CD4-positive, alpha-beta T cell (primary cell): ENCODE data around the gene LCN1. TPM values are rescaled to one million over a fixed set of nuclear protein-coding genes. Genes with fewer than 3 reads are reported as not detected.

Experiments used
- ATAC-seq: fragments of 200-7000 bp; cut with Tn5 transposase; one replicate; pipeline ENCODE4 v1.10.0; 2022; ENCODE audit warnings: mild to moderate bottlenecking; ENCODE audit not compliant: poor library complexity
- CTCF ChIA-PET: fragments of 350-600 bp; sonication (Branson Sonifier 250); formaldehyde crosslinking; loops from one replicate; lab custom pipeline; 2021; ENCODE audit warnings: antibody characterized with exemption, inconsistent platforms; lab: Charles Lee
- POLR2A ChIA-PET: fragments of 350-600 bp; sonication (Branson Sonifier 250); formaldehyde crosslinking; loops from one replicate; lab custom pipeline; 2021; ENCODE audit warnings: antibody characterized with exemption, inconsistent platforms; lab: Charles Lee
- DNase-seq, 14 experiments: peaks; one replicate each; pipeline ENCODE4 v3.0.0-alpha.2; 2013 to 2020; ENCODE audit warnings: mixed read lengths in 2 of 14
- H3K27ac ChIP-seq, 2 donors: one replicate each; pipeline versions ENCODE4 v1.5.1 to v1.7.0; 2013; ENCODE audit warnings: low read length in 2 of 2, low read depth in 1 of 2, mild to moderate bottlenecking in 1 of 2
- H3K27me3 ChIP-seq, 2 experiments: 1 replicate in 1 of 2; 2 replicates in 1 of 2; pipeline versions ENCODE4 v1.6.1 to v1.7.0; 2013; ENCODE audit warnings: low read length in 2 of 2, control low read depth in 1 of 2, mild to moderate bottlenecking in 1 of 2, moderate library complexity in 1 of 2; ENCODE audit not compliant: insufficient read depth in 2 of 2, control insufficient read depth in 1 of 2
- H3K36me3 ChIP-seq: one replicate; pipeline ENCODE4 v1.6.1; 2013; ENCODE audit warnings: low read length, control low read depth; ENCODE audit not compliant: insufficient read depth
- H3K4me1 ChIP-seq: one replicate; pipeline ENCODE4 v1.6.1; 2013; ENCODE audit warnings: low read length, control low read depth; ENCODE audit not compliant: insufficient read depth
- H3K4me3 ChIP-seq: one replicate; pipeline ENCODE4 v1.5.1; 2013; ENCODE audit warnings: mild to moderate bottlenecking, low read length, moderate library complexity
- H3K9me3 ChIP-seq, 2 experiments: 1 replicate in 1 of 2; 2 replicates in 1 of 2; pipeline versions ENCODE4 v1.6.1 to v1.7.0; 2013; ENCODE audit warnings: low read length in 2 of 2, mild to moderate bottlenecking in 2 of 2, control low read depth in 1 of 2, moderate library complexity in 1 of 2; ENCODE audit not compliant: control insufficient read depth in 1 of 2, insufficient read depth in 1 of 2
- H3K27ac Mint-ChIP-seq: one replicate; pipeline ENCODE4 v1.8.0; 2020; ENCODE audit warnings: mixed read lengths
- H3K27me3 Mint-ChIP-seq: one replicate; pipeline ENCODE4 v1.8.0; 2021; ENCODE audit warnings: mixed read lengths
- H3K36me3 Mint-ChIP-seq: one replicate; pipeline ENCODE4 v1.8.0; 2021; ENCODE audit warnings: low read depth, mixed read lengths
- H3K4me1 Mint-ChIP-seq: one replicate; pipeline ENCODE4 v1.8.0; 2021; ENCODE audit warnings: low read depth, mixed read lengths
- H3K4me3 Mint-ChIP-seq: one replicate; pipeline ENCODE4 v1.8.0; 2020; ENCODE audit warnings: mild to moderate bottlenecking, mixed read lengths
- H3K9me3 Mint-ChIP-seq: one replicate; pipeline ENCODE4 v1.8.0; 2020; ENCODE audit warnings: mixed read lengths
- intact Hi-C, 2 experiments: fragments of 100-400 bp; cut with DNase I in 1 of 2; cut with micrococcal nuclease in 1 of 2; formaldehyde crosslinking; loops; one replicate each; pipeline versions ENCODE4 v1.15.1 to v1.9.0; 2023 to 2025; cut with DNase I, micrococcal nuclease
- total RNA-seq, 174 experiments: library from RNA in 2 of 174; stranded (reverse) in 2 of 174; gene quantifications; one replicate each; pipeline ENCODE4 v1.2.3 and lab custom pipeline; 2021 to 2026
- TF ChIP-seq, protein P1 (sequence below): fragments of 200-600 bp; IDR thresholded peaks from one replicate; pipeline ENCODE4 v1.8.0; 2022; ENCODE audit warnings: antibody characterized with exemption, mild to moderate bottlenecking

Gene LCN1
- total RNA-seq, 2 experiments from 2014 or later, result not detected

DNA sequence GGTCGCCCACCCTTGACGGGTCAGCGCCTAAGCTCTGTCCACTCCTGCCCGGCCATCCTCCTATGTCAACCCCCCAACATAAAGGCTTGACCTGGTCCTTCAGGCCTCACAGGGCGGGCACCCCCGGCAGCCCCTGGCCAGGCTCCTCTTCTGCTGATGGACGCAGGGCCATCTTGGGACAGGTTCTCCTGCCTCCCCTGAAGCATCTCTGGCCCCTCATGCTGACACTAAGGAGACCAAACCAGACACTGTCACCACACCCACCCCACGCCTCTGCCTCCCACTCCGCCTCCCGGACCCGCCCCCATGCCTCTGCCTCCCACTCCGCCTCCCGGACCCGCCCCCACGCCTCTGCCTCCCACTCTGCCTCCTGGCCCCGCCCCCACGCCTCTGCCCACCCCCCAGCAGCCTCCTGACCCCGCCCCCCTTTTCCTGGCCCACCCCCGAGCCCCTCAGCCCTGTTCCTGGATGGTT, 31.5 kb downstream of the LCN1 start:
- H3K27ac ChIP-seq, result no peak overlapping the region
- Mint-ChIP-seq H3K27me3 (peaks cover 5% of the 10 kb centered on the region), H3K27ac (no peak overlapping the region), H3K36me3 (no peaks in the 10 kb centered on the region), H3K4me3 (no peak overlapping the region), H3K4me1 (no peaks in the 10 kb centered on the region), H3K9me3 (no peaks in the 10 kb centered on the region)
- no peaks in the 10 kb centered on the region for H3K4me1 ChIP-seq
- peaks cover 0 to 10% of the 10 kb centered on the region in 2 experiments for H3K9me3 ChIP-seq
- CTCF ChIA-PET, result no interaction called here
- no peak overlapping the region for H3K4me3 ChIP-seq
- no peak for DNase-seq
- no peaks in the 10 kb centered on the region for H3K27me3 ChIP-seq
- intact Hi-C loops, result no loop called here
- TF ChIP-seq, protein P1, sequence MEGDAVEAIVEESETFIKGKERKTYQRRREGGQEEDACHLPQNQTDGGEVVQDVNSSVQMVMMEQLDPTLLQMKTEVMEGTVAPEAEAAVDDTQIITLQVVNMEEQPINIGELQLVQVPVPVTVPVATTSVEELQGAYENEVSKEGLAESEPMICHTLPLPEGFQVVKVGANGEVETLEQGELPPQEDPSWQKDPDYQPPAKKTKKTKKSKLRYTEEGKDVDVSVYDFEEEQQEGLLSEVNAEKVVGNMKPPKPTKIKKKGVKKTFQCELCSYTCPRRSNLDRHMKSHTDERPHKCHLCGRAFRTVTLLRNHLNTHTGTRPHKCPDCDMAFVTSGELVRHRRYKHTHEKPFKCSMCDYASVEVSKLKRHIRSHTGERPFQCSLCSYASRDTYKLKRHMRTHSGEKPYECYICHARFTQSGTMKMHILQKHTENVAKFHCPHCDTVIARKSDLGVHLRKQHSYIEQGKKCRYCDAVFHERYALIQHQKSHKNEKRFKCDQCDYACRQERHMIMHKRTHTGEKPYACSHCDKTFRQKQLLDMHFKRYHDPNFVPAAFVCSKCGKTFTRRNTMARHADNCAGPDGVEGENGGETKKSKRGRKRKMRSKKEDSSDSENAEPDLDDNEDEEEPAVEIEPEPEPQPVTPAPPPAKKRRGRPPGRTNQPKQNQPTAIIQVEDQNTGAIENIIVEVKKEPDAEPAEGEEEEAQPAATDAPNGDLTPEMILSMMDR, result no peak
- ATAC-seq, result no peak
- no peaks in the 10 kb centered on the region for H3K36me3 ChIP-seq
- POLR2A ChIA-PET, result no interaction called here

DNA sequence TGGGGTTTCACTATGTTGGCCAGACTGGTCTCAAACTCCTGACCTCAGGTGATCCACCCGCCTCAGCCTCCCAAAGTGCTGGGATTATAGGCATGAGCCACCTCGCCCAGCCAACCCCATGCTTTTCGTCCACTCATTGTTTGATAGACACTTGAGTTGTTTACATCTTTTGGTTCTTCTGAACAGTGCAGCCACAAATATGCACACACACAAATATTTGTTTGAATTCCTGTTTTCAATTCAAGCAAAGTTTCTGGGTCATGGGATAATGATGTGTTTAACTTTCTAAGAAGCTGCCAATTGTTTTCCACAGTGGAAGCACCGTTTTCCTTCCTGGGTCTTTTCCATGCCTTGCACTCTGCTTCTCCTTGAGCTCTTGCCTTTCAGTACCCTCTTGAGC, 33.5 kb downstream of the LCN1 start:
- Histone ChIP-seq H3K36me3 (no peaks in the 10 kb centered on the region), H3K27ac (no peak overlapping the region), H3K9me3 (peaks cover 0 to 10% of the 10 kb centered on the region in 2 experiments), H3K4me3 (no peak overlapping the region), H3K4me1 (no peaks in the 10 kb centered on the region), H3K27me3 (peaks cover 0 to under 1% of the 10 kb centered on the region in 2 experiments)
- ChIA-PET POLR2A (no interaction called here), CTCF (no interaction called here)
- Mint-ChIP-seq H3K27me3 (peaks cover 8% of the 10 kb centered on the region), H3K4me3 (no peak overlapping the region), H3K4me1 (no peaks in the 10 kb centered on the region), H3K9me3 (no peaks in the 10 kb centered on the region), H3K36me3 (no peaks in the 10 kb centered on the region), H3K27ac (no peak overlapping the region)
- no peak for ATAC-seq
- intact Hi-C loops, result no loop called here
- TF ChIP-seq, protein P1, result no peak
- DNase-seq, result no peak

DNA sequence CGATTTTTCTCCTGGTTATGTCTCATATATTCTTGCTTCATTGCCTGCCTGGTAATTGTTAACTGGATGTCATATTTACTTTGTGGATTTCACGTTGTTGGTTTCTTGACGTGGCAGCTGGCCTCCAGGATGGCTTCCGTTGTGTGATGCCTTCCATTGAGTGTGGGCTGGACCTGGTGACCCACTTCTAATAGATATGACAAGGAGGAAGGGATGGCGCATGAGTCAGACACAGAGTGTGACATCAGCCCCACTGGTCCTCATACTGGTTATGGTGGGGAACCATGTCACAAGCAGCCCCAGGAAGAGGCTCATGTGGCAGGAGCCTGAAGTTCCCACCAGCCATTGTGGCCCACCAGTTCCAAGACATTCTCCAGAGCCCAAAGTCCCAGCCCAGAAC, 34.0 kb downstream of the LCN1 start:
- H3K27ac Mint-ChIP-seq, result no peak overlapping the region
- no peak for ATAC-seq

More for the DNA sequence above, 34.0 kb downstream of the LCN1 start:
- intact Hi-C loops, result no loop called here
- Mint-ChIP-seq H3K27me3 (peaks cover 10% of the 10 kb centered on the region), H3K4me1 (no peaks in the 10 kb centered on the region), H3K9me3 (no peaks in the 10 kb centered on the region), H3K36me3 (no peaks in the 10 kb centered on the region), H3K4me3 (no peak overlapping the region)
- Histone ChIP-seq H3K27ac (no peak overlapping the region), H3K9me3 (peaks cover 0 to 10% of the 10 kb centered on the region in 2 experiments), H3K36me3 (no peaks in the 10 kb centered on the region), H3K27me3 (peaks cover 0 to 2% of the 10 kb centered on the region in 2 experiments), H3K4me3 (no peak overlapping the region), H3K4me1 (no peaks in the 10 kb centered on the region)
- no peak for DNase-seq
- POLR2A ChIA-PET, result no interaction called here
- CTCF ChIA-PET, result no interaction called here
- TF ChIP-seq, protein P1, result no peak
